ENCODE measurements around the gene CPEB4. TPM values are rescaled to one million over a fixed set of nuclear protein-coding genes. Genes with fewer than 3 reads are reported as not detected.

Gene CPEB4
- total and polyA plus RNA-seq, 10 of the 15 experiments (the other 5 are each of a cell fraction or from before 2014, with no cell fraction given), result 6.9 to 33.1 (median 20.4) TPM

- ChIA-PET SMC1A (ENCODE audit: uncharacterized antibody, unreplicated experiment) (interaction anchor here (1.0 to 14.0 kb wide), 9 partner anchors 10 to 170 kb away, joined by 3 to 361 read pairs (median 5); partner anchors contain the start of gene CPEB4), RAD21 (ENCODE audit: unreplicated experiment) (interaction anchor here (0.9 to 9.7 kb wide), 9 partner anchors 10 to 93 kb away, joined by 3 to 142 read pairs (median 4); partner anchors contain the start of gene CPEB4)
Observed at GRCh38 chr5:173915310-173916014, 27.3 kb downstream of the CPEB4 start.

More at GRCh38 chr5:173915310-173916014, 27.3 kb downstream of the CPEB4 start:
- 91% methylated on average over 7 of the region's 7 CpGs for WGBS (ENCODE audit: insufficient coverage, insufficient replicate concordance, low lambda C conversion rate, missing lambda C conversion rate)
- in situ Hi-C loops (cut with MboI) (no loop called here), intact Hi-C loops (cut with micrococcal nuclease; ENCODE audit: unreplicated experiment) (loop anchor here (2.0 to 5.0 kb wide), 3 partner anchors 19 to 128 kb away; no protein-coding TSS in a partner anchor)
- TF ChIP-seq IRF4 (IDR thresholded peaks at IDR 0.05; ENCODE audit: low read depth, low read length) (no peak), RB1 (IDR thresholded peaks at IDR 0.05; ENCODE audit: borderline replicate concordance) (no peak), RCOR1 (conservative IDR thresholded peaks at IDR 0.05; ENCODE audit: low read depth, low read length) (no peak), NR2C2 (IDR thresholded peaks at IDR 0.05; ENCODE audit: borderline replicate concordance, control insufficient read depth, insufficient read length, low read depth) (no peak), ATF2 (IDR thresholded peaks at IDR 0.05; ENCODE audit: low read length) (no peak), CBFB (IDR thresholded peaks at IDR 0.05; ENCODE audit: low read depth) (no peak), ETV6 (conservative IDR thresholded peaks at IDR 0.05 in 1 of 2, IDR thresholded peaks at IDR 0.05 in 1 of 2; ENCODE audit: borderline replicate concordance in 1 of 2, low read depth in 1 of 2) (no peak)
- no peak for ATAC-seq
- no peak overlapping the region for H3K27ac ChIP-seq (ENCODE audit: control insufficient read depth, insufficient read depth)
- H3K9me3 ChIP-seq (replicated peaks; ENCODE audit: control insufficient read depth, insufficient read depth, low read length), result no peaks in the 10 kb centered on the region
- H3K27me3 ChIP-seq (replicated peaks in 1 of 2; ENCODE audit: control insufficient read depth in 2 of 2, insufficient read depth in 2 of 2, low read length in 1 of 2), result no peaks in the 10 kb centered on the region
- H3K4me3 ChIP-seq, result no peak overlapping the region
- H3K4me2 ChIP-seq (ENCODE audit: control insufficient read depth, insufficient read depth), result no peak overlapping the region
- H2AFZ ChIP-seq (ENCODE audit: control insufficient read depth, low read depth, low read length), result no peak overlapping the region
- H4K20me1 ChIP-seq (ENCODE audit: control insufficient read depth, insufficient read depth), result no peaks in the 10 kb centered on the region
- H3K36me3 ChIP-seq (ENCODE audit: control insufficient read depth in 2 of 2, insufficient read depth in 2 of 2, low read length in 1 of 2), result 0 out of 4 replicates have a peak, but pooled peaks cover 0 to 13% of the 10 kb centered on the region in 2 experiments
- no peak overlapping the region for H3K9ac ChIP-seq (ENCODE audit: control insufficient read depth, insufficient read depth, low read length)
- peaks cover 11% of the 10 kb centered on the region for H3K4me1 ChIP-seq (ENCODE audit: control insufficient read depth, insufficient read depth, low read length)
- CTCF ChIA-PET, result interaction anchor here (0.8 to 9.0 kb wide), 12 partner anchors 9 to 299 kb away, joined by 3 to 71 read pairs (median 5); partner anchors contain the start of genes BOD1 and CPEB4
- DNase-seq (ENCODE audit: low read depth, low spot score), result no peak
- BruUV-seq (replicated peaks), result no TSS peak
- POLR2A ChIA-PET, result interaction anchor here (0.8 to 9.5 kb wide), 10 partner anchors 13 to 129 kb away, joined by 3 to 94 read pairs (median 6); partner anchors contain the start of gene CPEB4
- FAIRE-seq, result no peak
- peaks cover 57% of the 10 kb centered on the region for H3K79me2 ChIP-seq (ENCODE audit: control insufficient read depth, insufficient read depth, low read length)
